ENCODE results near the gene BTNL8. TPM values are rescaled to one million over a fixed set of nuclear protein-coding genes. Genes with fewer than 3 reads are reported as not detected.

Gene BTNL8
- total and polyA plus RNA-seq, 2 donors (not counting 3 experiments of a cell fraction or from before 2014, with no cell fraction given) = not detected

- Histone ChIP-seq H3K36me3 (ENCODE audit: control insufficient read depth in 2 of 2, extremely low read depth in 1 of 2, insufficient read depth in 2 of 2, low read length in 2 of 2) (no peaks in the 10 kb centered on the region), H4K20me1 (replicated peaks; ENCODE audit: control insufficient read depth, extremely low read depth, insufficient read depth, low read length) (no peaks in the 10 kb centered on the region), H3K9ac (replicated peaks; ENCODE audit: extremely low read depth, insufficient read depth, low read length) (no peak overlapping the region), H3K4me3 (replicated peaks in 1 of 3; ENCODE audit: insufficient read depth in 1 of 3, low read depth in 1 of 3, low read length in 3 of 3) (no peak overlapping the region), H3K27ac (ENCODE audit: insufficient read depth, low read depth, low read length) (no peak overlapping the region), H3K9me3 (replicated peaks; ENCODE audit: control insufficient read depth, insufficient read depth, low read length) (no peaks in the 10 kb centered on the region), H3K79me2 (ENCODE audit: control insufficient read depth, insufficient read depth, low read length) (no peaks in the 10 kb centered on the region), H2AFZ (ENCODE audit: low read depth, low read length) (no peak overlapping the region), H3K9me1 (replicated peaks; ENCODE audit: control insufficient read depth, extremely low read depth, insufficient read depth, low read length) (no peaks in the 10 kb centered on the region), H3K4me1 (ENCODE audit: control insufficient read depth, extremely low read depth, insufficient read depth, low read length) (peaks cover 4% of the 10 kb centered on the region), H3K27me3 (ENCODE audit: control insufficient read depth in 2 of 2, insufficient read depth in 2 of 2, low read length in 2 of 2) (peaks cover 2 to 7% of the 10 kb centered on the region in 2 experiments), H3K4me2 (ENCODE audit: insufficient read depth, low read length) (no peak overlapping the region)
- dilution Hi-C loops (cut with MboI; ENCODE audit: extremely low pct_ligation_motif_present, low sequenced_read_pairs) (no loop called here), intact Hi-C loops (cut with micrococcal nuclease) (no loop called here)
- DNase-seq (ENCODE audit: low read depth, low spot score) (peak; percentile 18), FAIRE-seq (no peak)
- TF ChIP-seq, protein P1, sequence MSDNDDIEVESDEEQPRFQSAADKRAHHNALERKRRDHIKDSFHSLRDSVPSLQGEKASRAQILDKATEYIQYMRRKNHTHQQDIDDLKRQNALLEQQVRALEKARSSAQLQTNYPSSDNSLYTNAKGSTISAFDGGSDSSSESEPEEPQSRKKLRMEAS (IDR thresholded peaks at IDR 0.05; ENCODE audit: insufficient read depth, insufficient read length) = no peak
- TF ChIP-seq, protein P2, sequence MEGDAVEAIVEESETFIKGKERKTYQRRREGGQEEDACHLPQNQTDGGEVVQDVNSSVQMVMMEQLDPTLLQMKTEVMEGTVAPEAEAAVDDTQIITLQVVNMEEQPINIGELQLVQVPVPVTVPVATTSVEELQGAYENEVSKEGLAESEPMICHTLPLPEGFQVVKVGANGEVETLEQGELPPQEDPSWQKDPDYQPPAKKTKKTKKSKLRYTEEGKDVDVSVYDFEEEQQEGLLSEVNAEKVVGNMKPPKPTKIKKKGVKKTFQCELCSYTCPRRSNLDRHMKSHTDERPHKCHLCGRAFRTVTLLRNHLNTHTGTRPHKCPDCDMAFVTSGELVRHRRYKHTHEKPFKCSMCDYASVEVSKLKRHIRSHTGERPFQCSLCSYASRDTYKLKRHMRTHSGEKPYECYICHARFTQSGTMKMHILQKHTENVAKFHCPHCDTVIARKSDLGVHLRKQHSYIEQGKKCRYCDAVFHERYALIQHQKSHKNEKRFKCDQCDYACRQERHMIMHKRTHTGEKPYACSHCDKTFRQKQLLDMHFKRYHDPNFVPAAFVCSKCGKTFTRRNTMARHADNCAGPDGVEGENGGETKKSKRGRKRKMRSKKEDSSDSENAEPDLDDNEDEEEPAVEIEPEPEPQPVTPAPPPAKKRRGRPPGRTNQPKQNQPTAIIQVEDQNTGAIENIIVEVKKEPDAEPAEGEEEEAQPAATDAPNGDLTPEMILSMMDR (IDR thresholded peaks at IDR 0.05; ENCODE audit: extremely low read depth in 1 of 2, insufficient read depth in 1 of 2, low read depth in 1 of 2, low read length in 2 of 2) = no peak
- CTCF ChIA-PET = interaction anchor here (2.4 kb wide), 1 partner anchor 81 kb away, joined by 14 read pairs; no protein-coding TSS in a partner anchor
- POLR2A ChIA-PET = no interaction called here
- BruUV-seq (replicated peaks) = no TSS peak
Measured at GRCh38 chr5:180865981-180866695, 32.8 kb upstream of the BTNL8 start.

DNA sequence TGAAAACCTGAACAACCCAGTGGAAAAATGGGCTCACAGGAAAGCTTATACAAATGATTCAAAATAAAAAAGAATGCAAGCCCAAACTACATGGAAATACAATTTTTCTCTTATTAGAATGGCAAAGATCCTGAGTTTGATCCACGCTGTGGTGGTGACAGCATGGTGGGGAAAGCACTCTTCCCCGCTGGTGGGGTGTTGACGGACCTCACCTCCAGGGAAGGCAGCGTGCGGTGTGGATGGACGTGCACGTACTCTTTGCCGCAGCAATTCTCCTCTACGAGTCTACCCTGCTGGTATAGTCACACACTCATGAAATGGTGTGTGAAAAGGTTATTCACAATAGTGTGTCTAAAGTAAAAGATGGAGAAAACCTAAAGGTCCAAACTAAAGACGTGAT lies 32.0 kb upstream of the BTNL8 start:
- no peak for DNase-seq (ENCODE audit: low read depth, low spot score)
- dilution Hi-C loops (cut with MboI; ENCODE audit: extremely low pct_ligation_motif_present, low sequenced_read_pairs) = no loop called here
- TF ChIP-seq FOS (IDR thresholded peaks at IDR 0.05; ENCODE audit: borderline replicate concordance, insufficient read depth, low read length) (no peak), EZH2 (IDR thresholded peaks at IDR 0.05; ENCODE audit: borderline replicate concordance, low read depth, low read length, severe bottlenecking) (no peak), JUN (IDR thresholded peaks at IDR 0.05; ENCODE audit: borderline replicate concordance, insufficient read depth, insufficient read length, low read depth) (no peak), MYC (IDR thresholded peaks at IDR 0.05; ENCODE audit: low read depth, low read length) (no peak), POLR2AphosphoS5 (IDR thresholded peaks at IDR 0.05; ENCODE audit: insufficient read depth, low read depth, low read length) (no peak), POLR2A (IDR thresholded peaks at IDR 0.05; ENCODE audit: low read depth, low read length) (no peak), GATA2 (IDR thresholded peaks at IDR 0.05; ENCODE audit: insufficient read depth, insufficient read length, low read depth, low read length) (no peak)
- TF ChIP-seq, protein P1 (IDR thresholded peaks at IDR 0.05; ENCODE audit: insufficient read depth, insufficient read length) = no peak
- TF ChIP-seq, protein P2 (IDR thresholded peaks at IDR 0.05; ENCODE audit: extremely low read depth in 1 of 2, insufficient read depth in 1 of 2, low read depth in 1 of 2, low read length in 2 of 2) = no peak
- FAIRE-seq = no peak
- no peaks in the 10 kb centered on the region for H3K36me3 ChIP-seq (ENCODE audit: control insufficient read depth in 2 of 2, extremely low read depth in 1 of 2, insufficient read depth in 2 of 2, low read length in 2 of 2)
- H4K20me1 ChIP-seq (replicated peaks; ENCODE audit: control insufficient read depth, extremely low read depth, insufficient read depth, low read length) = no peaks in the 10 kb centered on the region
- no peak overlapping the region for H2AFZ ChIP-seq (ENCODE audit: low read depth, low read length)
- no peaks in the 10 kb centered on the region for H3K79me2 ChIP-seq (ENCODE audit: control insufficient read depth, insufficient read depth, low read length)
- H3K4me1 ChIP-seq (ENCODE audit: control insufficient read depth, extremely low read depth, insufficient read depth, low read length) = peaks cover 4% of the 10 kb centered on the region
- H3K4me3 ChIP-seq (replicated peaks in 1 of 3; ENCODE audit: insufficient read depth in 1 of 3, low read depth in 1 of 3, low read length in 3 of 3) = no peak overlapping the region
- no TSS peak for BruUV-seq (replicated peaks)
- H3K9me1 ChIP-seq (replicated peaks; ENCODE audit: control insufficient read depth, extremely low read depth, insufficient read depth, low read length) = no peaks in the 10 kb centered on the region
- ChIA-PET CTCF (interaction anchor here (1.3 to 2.4 kb wide), 2 partner anchors 64 to 82 kb away, joined by 3 to 14 read pairs; partner anchors contain the start of gene MGAT1), POLR2A (no interaction called here)
- H3K9me3 ChIP-seq (replicated peaks; ENCODE audit: control insufficient read depth, insufficient read depth, low read length) = no peaks in the 10 kb centered on the region
- no peak overlapping the region for H3K9ac ChIP-seq (replicated peaks; ENCODE audit: extremely low read depth, insufficient read depth, low read length)
- intact Hi-C loops (cut with micrococcal nuclease) = no loop called here
- H3K27me3 ChIP-seq (ENCODE audit: control insufficient read depth in 2 of 2, insufficient read depth in 2 of 2, low read length in 2 of 2) = peaks cover 2 to 7% of the 10 kb centered on the region in 2 experiments
- H3K27ac ChIP-seq (ENCODE audit: insufficient read depth, low read depth, low read length) = no peak overlapping the region
- H3K4me2 ChIP-seq (ENCODE audit: insufficient read depth, low read length) = no peak overlapping the region
